OCI-LY7 (cell line): ENCODE measurements around the gene NEDD4.

ENCODE experiments used
- EZH2phosphoT487 ChIP-seq: fragments of 200-600 bp; sonication (generic); IDR thresholded peaks from 2 replicates; pipeline ENCODE4 v1.6.1; 2018; ENCODE audit warnings: low read depth, borderline replicate concordance, mild to moderate bottlenecking, mixed run types, antibody characterized with exemption, low read length, moderate library complexity, mixed read lengths
- TF ChIP-seq, protein P1 (sequence below): fragments of 200-600 bp; sonication (generic); conservative IDR thresholded peaks from 2 replicates; pipeline ENCODE4 v1.5.1; 2014; ENCODE audit warnings: mild to moderate bottlenecking, antibody characterized with exemption, low read length, moderate library complexity, mixed read lengths

DNA sequence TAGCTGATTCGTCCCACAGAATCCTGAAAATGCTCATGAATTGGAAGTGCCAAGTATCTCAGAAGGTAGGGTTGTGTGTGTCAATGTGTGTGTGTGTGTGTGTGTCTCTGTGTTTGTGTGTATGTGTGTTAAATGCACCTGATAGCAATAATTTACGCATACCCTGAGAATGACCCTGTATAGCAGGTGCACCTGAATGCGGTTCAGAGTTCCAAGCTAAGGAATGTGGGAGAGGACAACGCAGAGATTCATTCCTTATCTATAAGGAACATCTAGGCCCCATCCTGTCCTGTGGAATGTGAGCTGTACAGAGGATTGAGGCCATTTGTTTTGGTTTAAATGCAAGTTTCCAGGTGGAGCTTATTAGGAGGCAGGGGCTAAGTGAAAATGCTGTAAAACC is 49.1 kb upstream of the NEDD4 start:
- TF ChIP-seq, protein P1, sequence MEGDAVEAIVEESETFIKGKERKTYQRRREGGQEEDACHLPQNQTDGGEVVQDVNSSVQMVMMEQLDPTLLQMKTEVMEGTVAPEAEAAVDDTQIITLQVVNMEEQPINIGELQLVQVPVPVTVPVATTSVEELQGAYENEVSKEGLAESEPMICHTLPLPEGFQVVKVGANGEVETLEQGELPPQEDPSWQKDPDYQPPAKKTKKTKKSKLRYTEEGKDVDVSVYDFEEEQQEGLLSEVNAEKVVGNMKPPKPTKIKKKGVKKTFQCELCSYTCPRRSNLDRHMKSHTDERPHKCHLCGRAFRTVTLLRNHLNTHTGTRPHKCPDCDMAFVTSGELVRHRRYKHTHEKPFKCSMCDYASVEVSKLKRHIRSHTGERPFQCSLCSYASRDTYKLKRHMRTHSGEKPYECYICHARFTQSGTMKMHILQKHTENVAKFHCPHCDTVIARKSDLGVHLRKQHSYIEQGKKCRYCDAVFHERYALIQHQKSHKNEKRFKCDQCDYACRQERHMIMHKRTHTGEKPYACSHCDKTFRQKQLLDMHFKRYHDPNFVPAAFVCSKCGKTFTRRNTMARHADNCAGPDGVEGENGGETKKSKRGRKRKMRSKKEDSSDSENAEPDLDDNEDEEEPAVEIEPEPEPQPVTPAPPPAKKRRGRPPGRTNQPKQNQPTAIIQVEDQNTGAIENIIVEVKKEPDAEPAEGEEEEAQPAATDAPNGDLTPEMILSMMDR = no peak
- TF ChIP-seq EZH2phosphoT487 = no peak
